Transverse colon (tissue), 4 donors: Measurements from ENCODE around the gene DMD. TPM values are rescaled to one million over a fixed set of nuclear protein-coding genes. Genes with fewer than 3 reads are reported as not detected.

Experiments
- DNase-seq: peaks from one replicate; pipeline ENCODE4 v3.0.0-alpha.2; 2019
- H3K27ac ChIP-seq, 4 donors: fragments of 200-600 bp; sonication (generic); 2 replicates each; pipeline ENCODE4 v1.5.1; 2016 to 2018; ENCODE audit warnings: inconsistent platforms in 4 of 4
- H3K27me3 ChIP-seq: fragments of 200-600 bp; sonication (generic); 2 replicates; pipeline ENCODE4 v1.5.1; 2017; ENCODE audit warnings: inconsistent platforms
- H3K36me3 ChIP-seq, 4 donors: fragments of 200-600 bp; sonication (generic); 2 replicates each; pipeline ENCODE4 v1.5.1; 2017 to 2019; ENCODE audit warnings: inconsistent platforms in 4 of 4
- H3K4me1 ChIP-seq, 4 donors: fragments of 200-600 bp; sonication (generic); 2 replicates each; pipeline ENCODE4 v1.5.1; 2017 to 2020; ENCODE audit warnings: inconsistent platforms in 4 of 4
- H3K4me3 ChIP-seq, 4 donors: fragments of 200-600 bp; sonication (generic); 1 replicate in 1 of 4; 2 replicates in 3 of 4; pipeline versions ENCODE4 v1.5.1 to v1.6.1; 2017 to 2019; ENCODE audit warnings: inconsistent platforms in 4 of 4
- H3K9me3 ChIP-seq, 2 donors: fragments of 200-600 bp; sonication (generic); 2 replicates each; pipeline ENCODE4 v1.5.1; 2017 to 2019; ENCODE audit warnings: inconsistent platforms in 2 of 2
- CTCF ChIP-seq, 5 experiments: fragments of 200-600 bp in 3 of 5; fragments of 450-650 bp in 2 of 5; sonication (generic) in 3 of 5; IDR thresholded peaks; 1 replicate in 2 of 5; 2 replicates in 3 of 5; pipeline ENCODE4 v1.5.1; 2016 to 2017; ENCODE audit warnings: antibody characterized with exemption in 5 of 5, inconsistent platforms in 3 of 5, mild to moderate bottlenecking in 2 of 5, moderate library complexity in 1 of 5
- EP300 ChIP-seq: sonication (generic); formaldehyde crosslinking; IDR thresholded peaks from one replicate; pipeline ENCODE4 v1.6.1; 2017; ENCODE audit warnings: antibody characterized with exemption, low read depth
- POLR2A ChIP-seq: fragments of 450-650 bp; IDR thresholded peaks from one replicate; pipeline ENCODE4 v1.6.1; 2016; ENCODE audit warnings: antibody characterized with exemption, mild to moderate bottlenecking, moderate library complexity
- POLR2AphosphoS5 ChIP-seq, 3 donors: sonication (generic); formaldehyde crosslinking; IDR thresholded peaks; one replicate each; pipeline ENCODE4 v1.6.1; 2016; ENCODE audit warnings: antibody characterized with exemption in 3 of 3
- WGBS, 2 donors: methylation state at CpG; one replicate each; pipeline ENCODE4 v1.1.5; 2018; ENCODE audit warnings: low coverage in 1 of 2; 5-methylcytosine and 5-hydroxymethylcytosine counted together
- in situ Hi-C, 4 donors: fragments of 200-750 bp; cut with MboI; loops; one replicate each; pipeline versions ENCODE4 v1.15.0 to v1.15.1; 2017; ENCODE audit warnings: low sequenced_read_pairs in 3 of 4, low pct_ligation_motif_present in 1 of 4, low pct_unique_long_range_greater_than_20kb in 1 of 4
- intact Hi-C: fragments of 100-400 bp; cut with DNase I; formaldehyde crosslinking; loops from one replicate; pipeline ENCODE4 v1.15.1; 2023; ENCODE audit warnings: low total_unique reads
- total RNA-seq, 4 donors: library from RNA; depleted of rRNA; stranded (reverse); fragments of >200 nt; gene quantifications; one replicate each; pipeline ENCODE4 v1.1.0, GENCODE V29; 2016

The DMD gene
- total RNA-seq, 4 donors from 2014 or later = 20.9 to 44.6 (median 32.5) TPM

- H3K27me3 ChIP-seq = no peaks in the 10 kb centered on the region
- no peaks in the 10 kb centered on the region for H3K4me1 ChIP-seq
- no peak for TF ChIP-seq EP300
- no peak for TF ChIP-seq POLR2AphosphoS5 (IDR thresholded peaks at IDR 0.05)
- H3K36me3 ChIP-seq = no peaks in the 10 kb centered on the region
- no peak for DNase-seq
- no peak overlapping the region for H3K4me3 ChIP-seq
- intact Hi-C loops = no loop called here
- in situ Hi-C loops = loop anchor here in 1 of 4 donors (25.0 kb wide), 2 partner anchors 112 to 212 kb away; no protein-coding TSS in a partner anchor
- WGBS, 2 donors = 54 to 60% methylated on average over 1 to 4 of the region's 4 CpGs
- no peaks in the 10 kb centered on the region for H3K9me3 ChIP-seq
- H3K27ac ChIP-seq = no peak overlapping the region
Observed at GRCh38 chrX:31449965-31450364, 1761.4 kb downstream of the DMD start.

GRCh38 chrX:31449081-31449480 is 1762.3 kb downstream of the DMD start:
- DNase-seq = no peak
- TF ChIP-seq EP300 (no peak), CTCF (IDR thresholded peaks at IDR 0.05) (no peak), POLR2AphosphoS5 (IDR thresholded peaks at IDR 0.05) (no peak), POLR2A (no peak)
- 77% methylated on average over 3 of the region's 3 CpGs; no CpG with 5 or more reads in 1 of the 2 donors for WGBS, 2 donors

GRCh38 chrX:31445542-31445941 is 1765.8 kb downstream of the DMD start:
- no peak for TF ChIP-seq EP300
- no peak for TF ChIP-seq POLR2AphosphoS5 (IDR thresholded peaks at IDR 0.05)
- TF ChIP-seq POLR2A = no peak
- TF ChIP-seq CTCF (IDR thresholded peaks at IDR 0.05) = no peak
- Histone ChIP-seq H3K4me1 (no peaks in the 10 kb centered on the region), H3K27me3 (no peaks in the 10 kb centered on the region), H3K36me3 (no peaks in the 10 kb centered on the region), H3K27ac (no peak overlapping the region), H3K9me3 (no peaks in the 10 kb centered on the region), H3K4me3 (no peak overlapping the region)
- 67% methylated on average over 4 of the region's 4 CpGs; no CpG with 5 or more reads in 1 of the 2 donors for WGBS, 2 donors
- in situ Hi-C loops (loop anchor here in 1 of 4 donors (25.0 kb wide), 1 partner anchor 217 kb away; no protein-coding TSS in a partner anchor), intact Hi-C loops (no loop called here)
- no peak for DNase-seq

More at GRCh38 chrX:31449081-31449480, 1762.3 kb downstream of the DMD start:
- Histone ChIP-seq H3K4me1 (no peaks in the 10 kb centered on the region), H3K4me3 (no peak overlapping the region), H3K27ac (no peak overlapping the region), H3K36me3 (no peaks in the 10 kb centered on the region), H3K27me3 (no peaks in the 10 kb centered on the region), H3K9me3 (no peaks in the 10 kb centered on the region)
- in situ Hi-C loops (loop anchor here in 1 of 4 donors (25.0 kb wide), 1 partner anchor 213 kb away; no protein-coding TSS in a partner anchor), intact Hi-C loops (no loop called here)

- in situ Hi-C loops (loop anchor here in 1 of 4 donors (25.0 kb wide), 1 partner anchor 219 kb away; no protein-coding TSS in a partner anchor), intact Hi-C loops (no loop called here)
- H3K9me3 ChIP-seq = no peaks in the 10 kb centered on the region
- H3K4me1 ChIP-seq = no peaks in the 10 kb centered on the region
- WGBS, 2 donors = 90% methylated on average over 8 of the region's 8 CpGs; no CpG with 5 or more reads in 1 of the 2 donors
- no peaks in the 10 kb centered on the region for H3K27me3 ChIP-seq
- H3K27ac ChIP-seq = no peak overlapping the region
- TF ChIP-seq POLR2A = no peak
- no peak for TF ChIP-seq CTCF (IDR thresholded peaks at IDR 0.05)
- TF ChIP-seq EP300 = no peak
- TF ChIP-seq POLR2AphosphoS5 (IDR thresholded peaks at IDR 0.05) = no peak
- H3K4me3 ChIP-seq = no peak overlapping the region
- no peak for DNase-seq
- no peaks in the 10 kb centered on the region for H3K36me3 ChIP-seq
Observed at GRCh38 chrX:31443654-31444053, 1767.7 kb downstream of the DMD start.
